Panc1 (cell line): ENCODE results near the gene KCNMA1. TPM values are rescaled to one million over a fixed set of nuclear protein-coding genes. Genes with fewer than 3 reads are reported as not detected.

Experiments
- ATAC-seq: fragments of 200-7000 bp; cut with Tn5 transposase; 2 replicates; pipeline ENCODE4 v1.9.1; 2020; ENCODE audit warnings: mild to moderate bottlenecking, moderate library complexity
- BruUV-seq: library from RNA; stranded (reverse); fragments of 400-500 nt; replicated peaks from 2 replicates; lab custom pipeline; 2021; lab: Mats Ljungman, UMichigan
- CTCF ChIA-PET: fragments of 300-600 bp; sonication (Branson Sonifier 250); formaldehyde crosslinking; loops from one replicate; lab custom pipeline; 2022; ENCODE audit warnings: antibody characterized with exemption; lab: Charles Lee
- POLR2A ChIA-PET: fragments of 300-600 bp; sonication (Branson Sonifier 250); formaldehyde crosslinking; loops from one replicate; lab custom pipeline; 2022; ENCODE audit warnings: antibody characterized with exemption; lab: Charles Lee
- DNase-seq: peaks from one replicate; pipeline ENCODE4 v3.0.0-alpha.2; 2010; ENCODE audit warnings: low read depth, low spot score
- H3K27ac ChIP-seq: 2 replicates; pipeline ENCODE4 v1.5.1; 2011; ENCODE audit warnings: mild to moderate bottlenecking, low read length, inconsistent platforms
- H3K27me3 ChIP-seq: fragments of 200-500 bp; sonication (Bioruptor generic); 2 replicates; pipeline ENCODE4 v1.6.0; 2014; ENCODE audit warnings: low read length, inconsistent platforms; ENCODE audit not compliant: control insufficient read depth, insufficient read depth
- H3K36me3 ChIP-seq: fragments of 200-500 bp; sonication (Bioruptor generic); 2 replicates; pipeline ENCODE4 v1.5.1; 2014; ENCODE audit warnings: inconsistent platforms, mild to moderate bottlenecking, low read length, moderate library complexity; ENCODE audit not compliant: control insufficient read depth, insufficient read depth
- H3K4me1 ChIP-seq: 2 replicates; pipeline ENCODE4 v1.5.1; 2011; ENCODE audit warnings: inconsistent platforms, mild to moderate bottlenecking, low read length, moderate library complexity; ENCODE audit not compliant: control insufficient read depth, insufficient read depth
- H3K4me3 ChIP-seq, 2 experiments: 2 replicates each; pipeline ENCODE4 v1.5.1; 2011 to 2012; ENCODE audit warnings: low read depth in 2 of 2, low read length in 2 of 2, mild to moderate bottlenecking in 2 of 2, inconsistent platforms in 1 of 2, moderate library complexity in 1 of 2
- H3K9me3 ChIP-seq: fragments of 200-500 bp; sonication (Bioruptor generic); 2 replicates; pipeline ENCODE4 v1.5.1; 2014; ENCODE audit warnings: low read depth, mild to moderate bottlenecking, inconsistent platforms, low read length, moderate library complexity; ENCODE audit not compliant: control insufficient read depth, insufficient read depth
- POLR2AphosphoS5 ChIP-seq: IDR thresholded peaks from 2 replicates; pipeline ENCODE4 v1.6.1; 2012; ENCODE audit warnings: mild to moderate bottlenecking, low read depth, low read length, moderate library complexity
- SIN3A ChIP-seq: IDR thresholded peaks from 2 replicates; pipeline ENCODE4 v1.6.1; 2012; ENCODE audit warnings: low read depth, mild to moderate bottlenecking, low read length, moderate library complexity, borderline replicate concordance; ENCODE audit not compliant: insufficient read depth
- TCF7L2 ChIP-seq: IDR thresholded peaks from 2 replicates; pipeline ENCODE4 v1.6.1; 2011; ENCODE audit warnings: mild to moderate bottlenecking, low read depth, low read length, inconsistent platforms
- in situ Hi-C: cut with HindIII; loops from 2 replicates; pipeline ENCODE4 v1.10.0; 2016; ENCODE audit warnings: low sequenced_read_pairs, low pct_unique_long_range_greater_than_20kb
- intact Hi-C: fragments of 100-400 bp; cut with micrococcal nuclease; formaldehyde crosslinking; loops from one replicate; pipeline ENCODE4 v1.10.0; 2022; ENCODE audit not compliant: unreplicated experiment
- total RNA-seq: library from RNA; stranded (reverse); gene quantifications from one replicate; pipeline ENCODE4 v1.2.1, GENCODE V29; 2021; ENCODE audit not compliant: unreplicated experiment
- TF ChIP-seq, protein P1 (sequence below), 2 experiments: IDR thresholded peaks; 2 replicates each; pipeline ENCODE4 v1.6.1; 2011 to 2012; ENCODE audit warnings: low read depth in 2 of 2, control low read depth in 1 of 2, low read length in 1 of 2, mild to moderate bottlenecking in 1 of 2, moderate library complexity in 1 of 2; ENCODE audit not compliant: insufficient read depth in 1 of 2
- TF ChIP-seq, protein P2 (sequence below): fragments of 450-650 bp; IDR thresholded peaks from 2 replicates; pipeline ENCODE4 v1.5.1; 2017; ENCODE audit warnings: mild to moderate bottlenecking

KCNMA1 gene
- total RNA-seq, 1 experiment from 2014 or later: 91.9 TPM

DNA sequence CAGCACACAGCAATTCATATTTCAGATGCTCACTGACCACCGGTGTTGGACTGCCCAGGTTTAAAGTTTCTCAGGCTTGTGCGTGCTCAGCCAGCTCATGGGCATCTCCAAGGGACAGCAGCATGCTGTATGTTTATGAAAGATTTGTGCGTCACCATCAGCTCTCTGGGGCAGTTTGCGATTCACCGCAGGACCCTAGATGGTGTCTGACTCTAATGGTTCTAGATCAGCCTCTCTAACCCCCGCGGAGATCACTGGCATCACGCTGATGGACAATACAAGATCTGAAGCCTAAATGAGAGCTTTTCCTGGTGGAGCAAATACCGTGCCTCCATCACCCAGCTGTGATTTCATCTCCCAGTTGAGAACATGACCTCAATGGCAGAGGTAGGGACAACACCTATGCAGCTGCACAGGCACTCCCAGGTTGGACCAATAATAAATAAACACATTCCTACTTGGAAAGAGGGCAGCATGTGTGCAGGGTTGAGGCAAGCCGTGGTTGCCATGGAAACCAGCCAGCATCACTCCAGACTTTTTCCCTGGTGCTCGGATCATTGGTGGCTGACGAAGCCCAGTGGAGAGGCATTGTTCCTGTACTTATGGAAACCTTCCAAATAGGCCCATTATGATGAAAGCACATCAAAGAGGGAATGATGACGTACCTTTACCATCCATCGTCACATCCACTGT, 253.6 kb downstream of the KCNMA1 start:
- H3K4me3 ChIP-seq: no peak overlapping the region
- no peaks in the 10 kb centered on the region for H3K36me3 ChIP-seq
- BruUV-seq: no TSS peak
- ChIA-PET POLR2A (no interaction called here), CTCF (interaction anchor here (0.6 kb wide), 1 partner anchor 103 kb away, joined by 3 read pairs; no protein-coding TSS in a partner anchor)
- in situ Hi-C loops (no loop called here), intact Hi-C loops (no loop called here)
- H3K27me3 ChIP-seq: no peaks in the 10 kb centered on the region
- no peak overlapping the region for H3K27ac ChIP-seq
- DNase-seq (no peak), ATAC-seq (peak; percentile 29; the same call in 1 of the 2 replicates)
- H3K4me1 ChIP-seq: peaks cover 10% of the 10 kb centered on the region
- H3K9me3 ChIP-seq: no peaks in the 10 kb centered on the region
- TF ChIP-seq TCF7L2 (no peak), SIN3A (no peak), POLR2AphosphoS5 (no peak)
- TF ChIP-seq, protein P1, sequence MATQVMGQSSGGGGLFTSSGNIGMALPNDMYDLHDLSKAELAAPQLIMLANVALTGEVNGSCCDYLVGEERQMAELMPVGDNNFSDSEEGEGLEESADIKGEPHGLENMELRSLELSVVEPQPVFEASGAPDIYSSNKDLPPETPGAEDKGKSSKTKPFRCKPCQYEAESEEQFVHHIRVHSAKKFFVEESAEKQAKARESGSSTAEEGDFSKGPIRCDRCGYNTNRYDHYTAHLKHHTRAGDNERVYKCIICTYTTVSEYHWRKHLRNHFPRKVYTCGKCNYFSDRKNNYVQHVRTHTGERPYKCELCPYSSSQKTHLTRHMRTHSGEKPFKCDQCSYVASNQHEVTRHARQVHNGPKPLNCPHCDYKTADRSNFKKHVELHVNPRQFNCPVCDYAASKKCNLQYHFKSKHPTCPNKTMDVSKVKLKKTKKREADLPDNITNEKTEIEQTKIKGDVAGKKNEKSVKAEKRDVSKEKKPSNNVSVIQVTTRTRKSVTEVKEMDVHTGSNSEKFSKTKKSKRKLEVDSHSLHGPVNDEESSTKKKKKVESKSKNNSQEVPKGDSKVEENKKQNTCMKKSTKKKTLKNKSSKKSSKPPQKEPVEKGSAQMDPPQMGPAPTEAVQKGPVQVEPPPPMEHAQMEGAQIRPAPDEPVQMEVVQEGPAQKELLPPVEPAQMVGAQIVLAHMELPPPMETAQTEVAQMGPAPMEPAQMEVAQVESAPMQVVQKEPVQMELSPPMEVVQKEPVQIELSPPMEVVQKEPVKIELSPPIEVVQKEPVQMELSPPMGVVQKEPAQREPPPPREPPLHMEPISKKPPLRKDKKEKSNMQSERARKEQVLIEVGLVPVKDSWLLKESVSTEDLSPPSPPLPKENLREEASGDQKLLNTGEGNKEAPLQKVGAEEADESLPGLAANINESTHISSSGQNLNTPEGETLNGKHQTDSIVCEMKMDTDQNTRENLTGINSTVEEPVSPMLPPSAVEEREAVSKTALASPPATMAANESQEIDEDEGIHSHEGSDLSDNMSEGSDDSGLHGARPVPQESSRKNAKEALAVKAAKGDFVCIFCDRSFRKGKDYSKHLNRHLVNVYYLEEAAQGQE (IDR thresholded peaks at IDR 0.05; ENCODE audit: insufficient read depth in 1 of 2, low read depth in 2 of 2, low read length in 1 of 2): no peak
- TF ChIP-seq, protein P2, sequence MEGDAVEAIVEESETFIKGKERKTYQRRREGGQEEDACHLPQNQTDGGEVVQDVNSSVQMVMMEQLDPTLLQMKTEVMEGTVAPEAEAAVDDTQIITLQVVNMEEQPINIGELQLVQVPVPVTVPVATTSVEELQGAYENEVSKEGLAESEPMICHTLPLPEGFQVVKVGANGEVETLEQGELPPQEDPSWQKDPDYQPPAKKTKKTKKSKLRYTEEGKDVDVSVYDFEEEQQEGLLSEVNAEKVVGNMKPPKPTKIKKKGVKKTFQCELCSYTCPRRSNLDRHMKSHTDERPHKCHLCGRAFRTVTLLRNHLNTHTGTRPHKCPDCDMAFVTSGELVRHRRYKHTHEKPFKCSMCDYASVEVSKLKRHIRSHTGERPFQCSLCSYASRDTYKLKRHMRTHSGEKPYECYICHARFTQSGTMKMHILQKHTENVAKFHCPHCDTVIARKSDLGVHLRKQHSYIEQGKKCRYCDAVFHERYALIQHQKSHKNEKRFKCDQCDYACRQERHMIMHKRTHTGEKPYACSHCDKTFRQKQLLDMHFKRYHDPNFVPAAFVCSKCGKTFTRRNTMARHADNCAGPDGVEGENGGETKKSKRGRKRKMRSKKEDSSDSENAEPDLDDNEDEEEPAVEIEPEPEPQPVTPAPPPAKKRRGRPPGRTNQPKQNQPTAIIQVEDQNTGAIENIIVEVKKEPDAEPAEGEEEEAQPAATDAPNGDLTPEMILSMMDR: no peak

DNA sequence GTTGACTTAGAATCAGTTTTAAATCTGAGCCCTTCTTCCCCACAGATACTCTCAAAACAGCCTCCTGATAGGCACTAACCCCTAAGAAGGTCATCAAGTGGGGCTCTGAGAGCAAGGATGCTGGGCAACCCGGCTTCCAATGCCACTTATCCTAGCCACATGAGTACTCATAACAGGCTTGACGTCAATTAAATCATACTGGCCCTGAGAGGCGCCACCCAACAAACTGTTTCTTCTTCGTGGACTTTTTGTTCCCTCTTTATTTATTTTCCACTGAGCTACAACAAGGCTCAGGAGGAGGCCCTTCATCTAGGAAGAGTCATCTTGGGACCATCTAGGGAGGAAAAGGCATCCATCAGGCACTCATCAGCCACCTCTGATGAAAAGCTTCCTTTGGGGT, 255.9 kb downstream of the KCNMA1 start:
- BruUV-seq: no TSS peak
- no peak for ATAC-seq
- H3K4me1 ChIP-seq: peaks cover 11% of the 10 kb centered on the region; the same call in 1 of the 2 replicates

More for the DNA sequence above, 255.9 kb downstream of the KCNMA1 start:
- Histone ChIP-seq H3K27me3 (no peaks in the 10 kb centered on the region), H3K36me3 (no peaks in the 10 kb centered on the region), H3K4me3 (no peak overlapping the region), H3K27ac (no peak overlapping the region), H3K9me3 (no peaks in the 10 kb centered on the region)
- ChIA-PET POLR2A (no interaction called here), CTCF (no interaction called here)
- TF ChIP-seq, protein P1 (IDR thresholded peaks at IDR 0.05; ENCODE audit: insufficient read depth in 1 of 2, low read depth in 2 of 2, low read length in 1 of 2): no peak
- in situ Hi-C loops (no loop called here), intact Hi-C loops (no loop called here)
- no peak for DNase-seq
